Stimulated activated CD4-positive, alpha-beta T cell treated with anti-CD3 and anti-CD28 coated beads, Interleukin-15, amount 100 ng/mL, for 24 hours (primary cell): ENCODE measurements around the gene SLC13A4.
"Not testable (repeated sequence)": the region's sequence is repeated elsewhere in the genome, so short reads cannot be mapped to it uniquely, and the experiment has no call there.

Experiments
- DNase-seq: peaks from one replicate; pipeline ENCODE4 v3.0.0-alpha.2; 2020

The SLC13A4 gene

DNA sequence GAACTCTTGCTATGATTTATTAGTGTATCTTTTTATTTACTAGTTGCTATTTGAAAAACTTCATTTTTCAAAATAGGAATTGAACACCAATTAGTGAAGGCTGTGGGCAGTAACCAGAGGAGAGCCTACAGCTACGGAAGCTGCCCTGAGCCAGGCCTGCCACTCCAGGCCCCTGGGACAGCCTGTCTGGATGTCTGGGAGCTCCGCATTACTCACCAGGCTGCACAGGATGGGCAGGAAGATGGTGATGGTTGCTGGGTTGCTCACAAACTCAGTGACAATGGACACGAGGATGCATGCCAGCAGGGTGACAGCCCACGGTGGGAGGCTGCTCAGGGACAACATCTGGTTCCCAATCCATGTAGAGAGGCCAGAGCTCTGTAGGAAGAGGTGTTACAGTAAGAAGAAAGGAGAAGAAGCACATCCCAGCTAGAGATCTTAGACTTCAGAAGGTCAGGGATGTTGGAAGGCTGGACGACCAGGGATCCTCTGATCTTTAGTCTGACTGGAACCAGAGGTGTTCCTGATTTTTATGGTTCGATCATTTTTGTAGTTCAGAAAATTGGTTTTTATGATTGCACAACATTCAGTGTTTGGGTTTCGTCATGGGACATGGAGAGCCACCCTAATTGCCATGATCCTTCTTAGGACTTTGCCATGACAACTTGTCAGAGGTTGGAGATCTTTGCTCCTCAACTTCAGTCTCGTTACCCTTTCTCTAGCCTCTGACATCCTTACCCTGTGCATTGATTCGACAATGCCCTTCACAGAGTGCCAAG is 42.5 kb downstream of the SLC13A4 start:
- DNase-seq = no peak

DNA sequence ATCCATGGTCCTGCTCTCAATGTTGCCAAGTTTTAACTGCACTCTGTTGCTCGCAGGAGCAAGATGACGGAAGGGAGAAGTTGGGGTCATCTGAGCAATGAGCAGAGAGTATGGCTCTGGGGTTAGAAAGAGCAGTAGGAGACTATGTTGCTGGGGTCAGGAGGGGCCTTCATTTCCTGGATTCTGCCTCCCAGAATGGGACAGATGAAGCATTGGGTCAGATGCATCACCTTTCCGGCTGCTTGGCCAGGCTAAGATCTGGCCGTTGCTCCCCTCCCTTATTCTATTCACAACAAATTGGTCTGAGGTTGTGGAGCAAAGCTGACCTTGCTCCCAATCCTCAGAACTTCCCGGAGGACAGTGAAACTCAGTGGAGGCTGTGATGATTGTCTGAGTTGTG is 43.3 kb downstream of the SLC13A4 start:
- no peak for DNase-seq

DNA sequence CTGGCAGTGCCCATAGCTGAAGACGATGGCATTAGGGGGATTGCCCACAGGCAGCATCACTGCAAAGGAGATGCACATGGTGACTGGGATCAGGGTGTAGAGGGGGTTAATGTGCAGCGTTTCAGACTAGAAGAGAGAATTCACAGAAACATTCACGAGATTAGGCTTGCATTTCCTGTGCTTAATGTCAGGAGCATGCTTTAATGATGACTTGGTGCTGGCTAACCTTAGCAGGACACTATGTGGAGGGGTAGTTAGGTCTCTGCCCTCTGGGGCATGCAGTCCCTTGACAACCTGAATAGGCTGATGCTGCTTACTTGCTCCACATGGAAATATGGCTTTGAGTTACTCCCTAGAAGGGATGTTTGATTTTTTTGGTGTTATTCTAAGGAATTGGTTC is 43.9 kb downstream of the SLC13A4 start:
- no peak for DNase-seq

DNA sequence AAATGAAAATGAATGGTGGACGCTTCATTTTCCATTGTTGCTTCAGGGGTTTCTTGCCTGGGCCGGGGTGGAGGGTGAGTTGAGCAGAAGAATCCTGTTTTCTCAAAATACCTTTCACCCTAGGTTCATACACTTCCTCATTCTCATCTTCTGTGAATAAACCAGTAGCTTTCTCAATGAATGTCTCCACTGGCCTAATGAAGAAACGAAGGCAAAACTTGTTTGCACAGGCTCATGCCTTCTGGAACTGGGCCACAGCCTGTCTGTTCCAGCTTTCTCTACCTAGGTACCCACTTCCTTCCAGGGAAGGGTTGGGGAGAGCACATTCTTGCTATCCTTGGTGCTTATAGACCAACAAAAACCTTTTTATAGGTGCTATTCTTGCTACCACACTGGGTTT is 44.4 kb downstream of the SLC13A4 start:
- DNase-seq = no peak

DNA sequence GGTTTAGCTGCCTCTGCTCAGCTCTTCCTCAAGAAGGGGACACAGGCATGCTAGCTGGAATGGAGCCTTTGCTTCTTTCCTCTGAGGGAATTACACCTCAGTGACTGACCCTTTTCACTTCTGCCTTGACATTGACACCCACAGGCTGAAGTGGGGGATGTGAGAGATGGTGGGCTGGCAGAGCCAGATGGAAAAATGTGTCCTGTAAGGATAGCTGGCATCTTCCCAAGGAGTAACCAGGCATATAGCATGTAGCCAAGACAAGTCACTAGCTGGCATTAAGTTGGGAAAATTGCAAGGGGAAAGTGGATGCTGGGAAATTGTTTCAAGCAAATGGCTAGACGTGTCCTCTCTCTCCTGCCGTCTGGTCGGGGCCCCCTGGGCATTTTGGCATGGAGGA is 45.8 kb downstream of the SLC13A4 start:
- DNase-seq = no peak

DNA sequence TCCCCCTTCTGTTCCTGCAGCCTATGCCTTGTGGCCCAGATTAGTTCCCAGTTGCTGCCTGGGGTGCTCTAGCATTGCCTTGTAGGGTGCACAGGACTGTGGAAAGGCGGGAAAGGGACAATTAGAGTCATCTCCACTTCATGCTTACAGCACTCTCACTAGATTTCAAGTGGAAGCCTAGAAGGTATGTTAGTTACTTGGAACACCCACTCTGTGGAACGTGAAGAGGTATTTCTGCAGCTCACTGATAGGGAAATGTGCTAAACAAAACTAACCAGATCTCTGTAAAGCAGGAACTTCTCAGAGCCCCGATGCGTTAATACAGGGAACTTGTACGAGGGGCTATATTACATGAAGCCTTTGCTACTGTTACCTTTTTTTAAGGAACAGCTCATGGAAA is 46.2 kb downstream of the SLC13A4 start:
- no peak for DNase-seq

DNA sequence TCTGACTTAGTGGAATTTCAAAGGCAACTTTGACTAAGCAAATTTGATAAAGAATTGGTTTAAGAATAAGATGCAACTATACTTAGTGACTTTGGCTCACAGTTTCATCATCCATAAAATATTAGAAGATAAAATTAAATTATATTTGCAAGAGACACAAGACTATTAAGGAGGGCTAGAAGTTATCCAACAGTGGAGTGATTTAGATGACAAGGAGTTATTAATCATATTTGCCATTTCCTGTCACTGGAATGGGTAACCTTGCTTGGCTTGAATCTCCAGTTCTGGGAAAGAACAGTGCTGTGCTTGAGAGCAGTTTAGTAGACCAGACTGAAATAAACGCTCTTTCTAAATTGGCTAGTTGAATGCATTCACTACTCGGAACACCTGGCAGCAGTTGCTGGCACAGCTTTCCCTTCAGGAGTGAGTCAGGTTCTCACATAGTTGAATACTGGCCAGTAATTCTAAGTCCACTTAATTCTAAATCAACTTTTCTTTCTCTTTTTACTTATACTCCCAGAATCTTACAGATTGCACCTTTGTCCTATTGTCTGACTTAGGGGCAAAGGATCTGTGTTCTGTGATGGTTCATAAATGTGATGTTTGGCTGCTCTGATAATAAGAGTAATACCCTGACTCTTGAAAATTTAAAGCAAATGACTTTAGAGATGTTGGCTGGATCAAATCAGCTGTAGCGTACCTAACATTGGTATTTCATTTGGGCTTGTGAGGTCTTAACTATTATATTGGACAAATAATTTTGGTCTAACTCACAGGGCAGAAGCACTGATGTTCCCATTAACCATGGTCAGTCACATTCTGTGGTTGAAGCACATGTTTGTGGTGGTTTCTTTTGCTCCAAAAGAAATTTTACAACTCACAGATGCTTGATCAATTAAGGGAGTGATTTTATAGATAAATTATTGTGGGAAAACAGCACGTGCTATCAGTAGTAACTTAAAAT is 49.1 kb downstream of the SLC13A4 start:
- DNase-seq = no peak

DNA sequence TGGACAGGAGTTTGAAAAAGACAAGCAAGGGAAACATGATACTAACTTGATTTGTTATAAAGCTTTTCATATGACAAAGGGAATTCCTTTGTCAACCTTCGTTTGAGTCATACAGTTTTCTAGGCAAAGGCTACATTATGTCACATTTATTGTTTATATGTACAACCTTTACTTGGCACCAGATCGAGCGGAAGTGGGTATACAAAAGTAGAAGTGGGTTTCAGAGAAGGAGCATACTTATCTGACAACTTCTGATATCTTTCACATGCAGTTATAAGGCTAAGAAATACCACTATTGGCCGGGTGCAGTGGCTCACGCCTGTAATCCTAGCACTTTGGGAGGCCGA is 54.7 kb downstream of the SLC13A4 start:
- no peak for DNase-seq

DNA sequence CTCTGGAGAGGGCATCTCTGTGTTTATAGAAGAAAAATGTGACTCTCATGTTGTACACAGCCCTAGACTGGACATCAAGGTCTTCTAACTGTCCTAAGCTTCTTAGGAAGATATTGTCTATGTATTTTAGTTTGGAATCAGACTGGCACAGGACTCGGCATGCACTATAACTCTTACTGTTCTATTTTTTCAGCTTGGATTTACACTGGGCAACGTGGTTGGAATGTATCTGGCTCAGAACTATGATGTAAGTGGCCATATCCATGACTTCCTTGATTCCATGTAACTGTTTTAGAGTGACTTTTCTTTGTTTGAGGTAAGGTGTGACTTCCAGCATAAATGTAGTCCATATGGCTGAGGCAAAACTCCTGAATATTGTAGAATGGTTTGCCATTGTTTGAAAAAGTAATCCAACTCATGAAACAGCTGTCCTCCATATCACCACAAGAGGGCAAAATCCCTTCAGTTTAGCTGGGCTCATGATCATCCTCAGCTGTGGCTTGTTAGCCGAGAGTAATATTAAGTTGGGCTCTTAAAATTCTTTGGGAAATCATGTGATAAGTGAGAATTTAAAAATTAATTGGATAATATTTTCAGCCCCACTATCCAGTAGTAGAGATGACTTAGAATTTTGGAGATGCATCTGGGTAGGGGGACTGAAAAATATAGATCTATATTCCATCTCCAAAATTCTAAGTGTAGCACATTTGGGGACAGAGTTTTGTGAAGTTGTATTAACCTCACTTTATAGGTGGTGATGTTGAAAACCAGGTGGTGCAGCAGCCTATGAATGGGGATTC is 55.2 kb downstream of the SLC13A4 start:
- no peak for DNase-seq

DNA sequence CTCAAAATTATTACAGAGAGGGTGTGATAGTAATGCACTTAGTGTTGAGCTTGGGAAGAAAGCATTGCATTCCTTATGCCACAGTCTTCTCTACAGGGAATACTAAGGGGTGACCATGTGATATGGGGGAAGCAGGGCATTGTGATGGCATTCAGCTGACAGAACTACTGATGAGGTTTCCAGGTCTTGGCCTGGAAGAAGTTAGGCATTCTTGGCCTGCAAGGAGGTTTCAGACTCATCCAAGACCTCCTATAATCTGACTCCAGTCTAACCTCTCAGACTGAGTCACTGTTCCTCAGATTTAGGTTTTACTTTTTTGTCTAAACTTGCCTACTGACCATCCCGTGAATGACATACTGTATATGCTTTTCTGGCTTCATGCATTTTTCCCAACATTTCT is 57.8 kb downstream of the SLC13A4 start:
- DNase-seq = no peak

DNA sequence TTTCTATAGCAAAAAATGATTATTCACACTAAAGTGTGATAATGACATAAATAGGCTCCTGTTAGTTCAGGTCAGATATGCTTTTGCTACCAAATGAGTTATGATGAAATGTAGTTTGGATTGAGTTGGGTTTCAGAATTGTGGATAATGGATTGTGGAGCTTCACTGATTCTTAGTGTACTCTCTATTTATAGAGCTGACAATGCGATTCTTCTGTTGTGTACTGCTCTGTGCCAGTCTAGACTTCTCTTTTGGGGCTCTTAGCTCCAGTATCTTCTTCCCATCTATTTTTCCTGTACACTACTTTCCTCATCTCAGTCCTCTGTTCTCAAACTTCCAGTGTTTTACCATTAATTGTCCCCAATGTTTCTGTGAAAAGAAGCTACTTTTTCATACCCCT is 58.2 kb downstream of the SLC13A4 start:
- DNase-seq = no peak

DNA sequence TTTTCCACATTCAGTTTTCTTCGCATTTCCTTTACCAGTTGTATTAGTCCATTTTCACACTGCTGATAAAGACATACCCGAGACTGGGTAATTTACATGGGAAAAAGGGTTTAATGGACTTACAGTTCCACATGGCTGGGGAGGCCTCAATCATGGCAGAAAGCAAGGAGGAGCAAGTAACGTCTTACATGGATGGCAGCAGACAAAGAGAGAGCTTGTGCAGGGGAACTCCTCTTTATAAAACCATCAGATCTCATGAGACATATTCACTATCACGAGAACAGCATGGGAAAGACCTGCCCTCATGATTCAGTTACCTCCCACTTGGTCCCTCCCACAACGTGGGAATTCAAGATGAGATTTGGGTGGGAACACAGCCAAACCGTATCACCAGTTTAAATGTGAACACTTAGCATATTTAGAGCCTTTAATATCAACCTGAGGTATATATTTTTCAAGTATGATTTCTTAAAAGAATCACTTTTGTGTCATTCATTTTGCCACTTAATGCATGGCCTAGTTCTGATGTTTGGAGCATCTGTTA is 59.1 kb downstream of the SLC13A4 start:
- DNase-seq = not testable (repeated sequence)

DNA sequence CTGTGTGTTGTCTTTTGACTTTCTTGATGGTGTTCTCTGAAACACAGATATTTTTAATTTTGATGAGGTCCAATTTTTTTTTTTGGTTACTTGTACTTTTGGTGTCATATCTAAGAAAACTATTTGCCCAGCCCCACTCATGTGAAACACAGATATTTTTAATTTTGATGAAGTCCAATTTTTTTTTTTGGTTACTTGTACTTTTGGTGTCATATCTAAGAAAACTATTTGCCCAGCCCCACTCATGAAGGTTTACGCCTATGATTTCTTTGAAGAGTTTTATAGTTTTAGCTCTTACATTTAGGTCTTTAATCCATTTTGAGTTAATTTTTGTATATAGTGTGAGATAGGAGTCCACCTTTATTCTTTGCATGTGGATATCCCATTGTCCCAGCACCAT is 60.4 kb downstream of the SLC13A4 start:
- DNase-seq = not testable (repeated sequence)

DNA sequence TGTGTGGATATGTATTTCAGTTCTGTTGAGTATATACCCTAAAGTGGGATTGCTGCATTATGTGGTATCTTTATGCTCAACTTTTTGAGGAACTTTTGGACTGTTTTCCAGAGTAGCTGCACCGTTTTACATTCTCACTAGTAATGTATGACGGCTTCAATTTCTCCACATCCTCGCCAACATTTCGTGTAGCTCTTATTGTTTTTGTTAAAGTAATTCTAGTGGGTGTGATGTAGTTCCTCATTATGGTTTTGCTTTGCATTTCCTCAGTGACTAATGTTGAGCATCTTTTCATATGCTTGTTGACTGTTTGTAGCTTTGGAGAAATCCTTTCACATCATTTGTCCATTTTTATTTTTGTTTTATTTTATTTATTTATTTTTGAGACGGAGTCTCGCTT is 61.1 kb downstream of the SLC13A4 start:
- DNase-seq = no peak

DNA sequence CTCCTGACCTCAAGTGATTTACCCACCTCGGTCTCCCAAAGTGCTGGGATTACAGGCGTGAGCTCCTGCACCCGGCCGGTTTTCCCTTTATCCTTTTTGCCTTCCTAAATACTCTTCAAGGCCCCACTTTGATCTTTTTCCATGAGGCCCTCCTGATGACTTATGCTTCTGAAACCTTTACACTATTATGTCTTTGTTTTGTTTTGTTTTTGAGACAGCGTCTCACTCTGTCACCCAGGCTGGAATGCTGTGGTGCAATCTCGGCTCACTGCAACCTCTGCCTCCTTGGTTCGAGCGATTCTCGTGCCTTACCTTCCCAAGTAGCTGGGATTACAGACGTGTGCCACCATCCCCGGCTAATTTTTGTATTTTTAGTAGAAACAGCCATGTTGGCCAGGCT is 61.8 kb downstream of the SLC13A4 start:
- DNase-seq = no peak

DNA sequence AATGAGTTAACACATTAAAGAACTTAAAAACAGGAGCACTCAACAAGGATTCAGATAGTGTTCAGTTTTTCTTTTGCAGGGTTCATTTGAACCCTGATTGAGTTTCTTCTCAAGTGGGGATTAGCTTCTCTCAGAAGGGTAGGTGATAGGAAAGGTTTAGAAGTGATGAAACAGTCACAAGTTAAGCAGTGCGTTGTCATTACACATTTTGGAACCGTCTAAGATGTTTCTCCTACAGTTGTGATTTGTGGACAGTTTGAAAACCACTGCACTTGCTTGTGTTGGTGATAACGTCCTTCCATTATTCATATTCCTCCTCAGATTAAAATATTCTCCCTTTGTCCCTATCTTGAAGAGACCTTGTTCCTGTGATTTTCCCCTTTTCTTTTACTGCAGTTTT is 62.9 kb downstream of the SLC13A4 start:
- no peak for DNase-seq

DNA sequence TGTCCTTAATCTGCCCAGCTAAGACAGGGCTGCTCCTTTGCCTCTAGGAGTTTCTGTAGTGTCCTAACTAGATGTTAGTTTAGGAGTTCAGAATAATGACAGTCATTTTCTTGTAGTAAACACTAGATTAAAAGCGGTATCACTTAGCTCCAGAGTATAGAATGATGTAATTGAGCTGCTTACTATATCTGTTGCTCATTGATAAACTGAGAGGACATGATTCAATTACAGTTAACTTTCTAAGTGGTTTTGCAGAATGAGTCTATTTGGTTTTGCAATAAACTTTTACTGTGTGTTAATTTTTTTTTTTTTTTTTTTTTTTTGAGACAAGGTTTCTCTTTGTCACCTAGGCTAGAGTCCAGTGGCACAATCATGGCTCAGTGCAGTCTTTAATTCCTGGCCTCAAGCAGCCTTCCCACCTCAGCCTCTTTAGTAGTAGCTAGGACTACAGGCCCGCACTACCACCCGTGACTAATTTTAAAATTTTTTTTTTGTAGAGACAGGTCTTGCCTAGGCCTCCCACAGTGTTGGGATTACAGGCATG is 63.9 kb downstream of the SLC13A4 start:
- DNase-seq = no peak

DNA sequence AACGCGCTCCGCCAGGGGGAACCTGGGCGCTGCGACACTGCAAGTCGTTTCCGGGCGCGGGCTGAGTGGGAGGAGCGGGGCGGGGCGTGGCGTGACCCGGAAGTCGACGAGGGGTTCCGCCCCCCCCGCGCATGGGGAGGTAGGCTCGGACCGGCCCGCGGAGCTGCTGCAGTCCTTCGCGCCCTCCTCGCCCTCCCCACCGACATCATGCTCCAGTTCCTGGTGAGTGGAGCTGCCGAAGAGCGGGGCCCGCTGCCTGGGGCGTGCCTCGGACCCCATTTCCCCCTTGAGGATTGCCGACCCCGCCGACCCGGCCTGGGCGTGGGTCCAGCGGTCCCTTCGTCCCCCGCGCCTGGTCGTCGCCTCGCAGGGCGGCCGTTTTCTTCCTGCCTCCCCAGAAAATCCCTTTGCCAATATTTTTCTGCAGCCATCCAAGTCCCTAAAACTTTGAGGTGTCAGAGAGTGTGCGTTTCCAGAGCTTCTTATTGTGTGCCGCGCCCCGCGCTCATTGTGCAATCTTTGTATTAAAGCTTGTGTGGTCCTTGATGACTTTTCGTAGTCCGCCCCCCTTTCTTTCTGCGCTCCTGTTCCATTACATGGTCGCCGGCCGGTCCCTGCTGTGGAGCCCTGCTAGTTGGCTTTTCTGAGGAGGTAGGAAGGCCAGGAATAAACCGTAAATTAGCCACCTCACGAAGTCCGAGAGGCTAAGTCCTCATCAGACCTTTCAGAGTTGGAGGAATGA is 65.4 kb downstream of the SLC13A4 start, which contains the start of gene STMP1:
Gene STMP1 (plus strand): TSS at position 142 of the 742 bp plus-strand sequence.
- DNase-seq = peak; percentile 97

DNA sequence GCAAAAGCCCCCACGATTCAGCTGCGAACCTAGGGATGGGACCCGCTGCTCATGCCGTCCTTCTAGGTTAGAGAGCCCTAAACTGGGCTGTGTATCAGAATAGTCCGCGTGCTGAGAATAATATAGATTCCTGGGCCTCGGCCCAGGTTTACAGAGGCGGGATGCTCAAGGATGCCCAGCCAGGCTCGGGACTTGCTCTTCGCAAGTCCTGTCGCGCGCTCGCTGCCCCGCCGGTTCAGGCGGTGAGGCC is 65.9 kb downstream of the SLC13A4 start:
- DNase-seq = no peak

DNA sequence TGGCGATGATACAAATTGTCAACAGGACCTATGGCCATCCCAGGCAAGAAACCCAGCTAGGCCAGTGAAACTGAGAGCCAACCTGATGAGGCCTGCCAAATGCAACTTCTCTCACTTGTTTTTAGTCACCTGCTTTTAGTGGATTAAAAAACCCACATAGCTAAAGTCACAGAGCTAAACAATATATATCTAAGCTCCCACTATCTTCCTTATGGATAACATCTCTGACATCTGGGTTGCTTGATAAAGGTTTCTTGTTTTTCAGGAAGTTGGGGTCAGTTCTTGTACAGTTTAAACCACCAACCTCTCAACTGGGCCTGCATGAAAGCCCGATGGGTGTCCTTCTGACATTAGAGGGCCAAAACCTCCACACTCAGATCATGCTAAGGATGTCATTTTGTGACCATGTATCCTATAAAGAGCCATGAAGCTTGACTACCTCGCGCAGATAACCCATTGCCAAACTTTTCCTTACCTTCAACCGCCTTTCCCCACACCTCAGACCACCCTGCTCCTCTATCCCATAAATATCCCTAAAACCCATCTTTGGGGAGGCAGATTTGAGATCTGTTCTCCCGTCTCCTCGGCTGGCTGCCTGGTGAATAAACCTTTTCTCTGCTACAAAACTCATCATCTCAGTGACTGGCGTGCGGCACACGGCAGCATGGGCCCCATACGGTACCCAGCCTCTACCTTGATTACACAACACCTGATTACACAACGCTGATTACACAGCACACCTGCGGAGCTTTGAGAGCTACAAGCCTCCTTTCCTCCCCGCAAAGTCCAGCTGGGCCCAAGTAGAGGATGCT is 66.5 kb downstream of the SLC13A4 start:
- no peak for DNase-seq

DNA sequence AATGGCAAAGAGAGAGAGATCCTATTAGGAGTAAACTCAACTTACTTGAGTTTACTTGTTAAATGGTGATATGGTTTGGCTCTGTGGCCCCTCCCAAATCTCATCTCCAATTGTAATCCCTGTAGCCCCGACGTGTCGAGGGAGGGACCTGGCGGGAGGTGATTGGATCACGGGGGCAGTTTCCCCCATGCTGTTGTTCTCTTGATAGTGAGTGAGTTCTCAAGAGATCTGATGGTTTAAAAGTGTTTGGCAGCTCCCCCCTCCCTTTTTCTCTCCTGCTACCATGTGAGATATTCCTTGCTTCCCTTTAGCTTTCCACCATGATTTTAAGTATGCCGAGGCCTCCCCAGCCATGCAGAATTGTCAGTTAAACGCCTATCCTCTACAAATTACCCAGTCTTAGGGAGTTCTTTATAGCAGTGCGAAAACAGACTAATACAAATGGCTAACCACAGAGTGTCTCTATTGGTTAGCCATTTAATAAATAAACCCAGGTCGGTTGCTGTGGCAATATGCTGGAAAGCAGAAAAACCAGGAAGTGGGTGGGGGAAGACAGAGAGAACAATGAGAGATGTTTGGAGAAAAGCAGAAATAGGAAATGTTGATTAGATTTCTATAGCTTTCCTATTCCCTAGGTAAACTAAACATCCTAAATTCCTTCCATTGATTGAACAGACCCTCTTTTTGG is 68.7 kb downstream of the SLC13A4 start:
- no peak for DNase-seq
